SKM-1 (cell line): ENCODE data around the gene TMEM72.

ENCODE experiments used
- DNase-seq: peaks from one replicate; lab custom pipeline; 2025; ENCODE audit not compliant: unreplicated experiment; lab: John Stamatoyannopoulos, UW

TMEM72 gene

GRCh38 chr10:44889834-44890233 lies 21.3 kb upstream of the TMEM72 start:
- DNase-seq, result no peak

GRCh38 chr10:44890696-44891563 lies 20.2 kb upstream of the TMEM72 start:
- DNase-seq, result no peak

- no peak for DNase-seq
Measured at GRCh38 chr10:44891721-44892120, 19.4 kb upstream of the TMEM72 start.

- DNase-seq, result no peak
Measured at GRCh38 chr10:44893604-44894468, 17.3 kb upstream of the TMEM72 start.

- no peak for DNase-seq
Measured at GRCh38 chr10:44894691-44895090, 16.4 kb upstream of the TMEM72 start.

- DNase-seq, result no peak
Measured at GRCh38 chr10:44895280-44895679, 15.9 kb upstream of the TMEM72 start.

GRCh38 chr10:44897049-44897448 lies 14.1 kb upstream of the TMEM72 start:
- no peak for DNase-seq

GRCh38 chr10:44898665-44899064 lies 12.5 kb upstream of the TMEM72 start:
- DNase-seq, result no peak

- no peak for DNase-seq
Measured at GRCh38 chr10:44899450-44900080, 11.6 kb upstream of the TMEM72 start.

GRCh38 chr10:44902941-44903545 lies 8.1 kb upstream of the TMEM72 start:
- DNase-seq, result no peak

- DNase-seq, result peak; percentile 49
Measured at GRCh38 chr10:44906486-44906885, 4.7 kb upstream of the TMEM72 start.

GRCh38 chr10:44907556-44907955 lies 3.6 kb upstream of the TMEM72 start:
- DNase-seq, result no peak

- peak; percentile 42 for DNase-seq
Measured at GRCh38 chr10:44908066-44908749, 2.9 kb upstream of the TMEM72 start.

- DNase-seq, result no peak
Measured at GRCh38 chr10:44908936-44909630, 2.1 kb upstream of the TMEM72 start.

- no peak for DNase-seq
Measured at GRCh38 chr10:44909910-44910309, 1.2 kb upstream of the TMEM72 start.

GRCh38 chr10:44910602-44911001 lies 535 bp upstream of the TMEM72 start:
- DNase-seq, result no peak

GRCh38 chr10:44911951-44912350 lies 814 bp downstream of the TMEM72 start:
- DNase-seq, result no peak

- peak; percentile 87 for DNase-seq
Measured at GRCh38 chr10:44913350-44914081, 2.4 kb downstream of the TMEM72 start.

GRCh38 chr10:44914891-44915290 lies 3.8 kb downstream of the TMEM72 start:
- DNase-seq, result no peak
